Immature natural killer cell (primary cell): ENCODE results near the gene CDH23. TPM values are rescaled to one million over a fixed set of nuclear protein-coding genes. Genes with fewer than 3 reads are reported as not detected.
A peak's percentile ranks its signal among the peaks of the same experiment; 100 is the strongest.

ENCODE experiments used
- DNase-seq, 3 donors: peaks; one replicate each; pipeline ENCODE4 v3.0.0; 2022; ENCODE audit warnings: mixed read lengths in 1 of 3
- H3K27ac Mint-ChIP-seq, 6 donors: one replicate each; pipeline ENCODE4 v1.8.0; 2020; ENCODE audit warnings: mixed read lengths in 6 of 6, mild to moderate bottlenecking in 5 of 6, inconsistent platforms in 4 of 6, moderate library complexity in 3 of 6
- H3K27me3 Mint-ChIP-seq, 3 donors: one replicate each; pipeline ENCODE4 v1.8.0; 2020 to 2021; ENCODE audit warnings: low read depth in 3 of 3, mild to moderate bottlenecking in 3 of 3, mixed read lengths in 3 of 3, moderate library complexity in 3 of 3, inconsistent platforms in 1 of 3
- H3K36me3 Mint-ChIP-seq, 3 donors: one replicate each; pipeline ENCODE4 v1.8.0; 2020; ENCODE audit warnings: mixed read lengths in 3 of 3, inconsistent platforms in 2 of 3, mild to moderate bottlenecking in 2 of 3
- H3K4me1 Mint-ChIP-seq, 2 donors: one replicate each; pipeline ENCODE4 v1.8.0; 2020; ENCODE audit warnings: inconsistent platforms in 2 of 2, mild to moderate bottlenecking in 2 of 2, mixed read lengths in 2 of 2, moderate library complexity in 1 of 2
- H3K4me3 Mint-ChIP-seq, 5 donors: one replicate each; pipeline ENCODE4 v1.8.0; 2020; ENCODE audit warnings: mild to moderate bottlenecking in 5 of 5, mixed read lengths in 5 of 5, inconsistent platforms in 3 of 5, moderate library complexity in 3 of 5
- H3K9me3 Mint-ChIP-seq, 6 donors: one replicate each; pipeline ENCODE4 v1.8.0; 2020; ENCODE audit warnings: mild to moderate bottlenecking in 6 of 6, mixed read lengths in 6 of 6, inconsistent platforms in 4 of 6, moderate library complexity in 3 of 6
- polyA plus RNA-seq, 3 donors: library from polyadenylated mRNA; unstranded; fragments of 300-500 nt; fragmentation: Illumina TruSeq; gene quantifications; one replicate each; pipeline ENCODE4 v1.2.3, GENCODE V29; 2021

CDH23 gene
- polyA plus RNA-seq, 3 donors from 2014 or later: 0.47 to 0.59 TPM; not detected in 1

DNA sequence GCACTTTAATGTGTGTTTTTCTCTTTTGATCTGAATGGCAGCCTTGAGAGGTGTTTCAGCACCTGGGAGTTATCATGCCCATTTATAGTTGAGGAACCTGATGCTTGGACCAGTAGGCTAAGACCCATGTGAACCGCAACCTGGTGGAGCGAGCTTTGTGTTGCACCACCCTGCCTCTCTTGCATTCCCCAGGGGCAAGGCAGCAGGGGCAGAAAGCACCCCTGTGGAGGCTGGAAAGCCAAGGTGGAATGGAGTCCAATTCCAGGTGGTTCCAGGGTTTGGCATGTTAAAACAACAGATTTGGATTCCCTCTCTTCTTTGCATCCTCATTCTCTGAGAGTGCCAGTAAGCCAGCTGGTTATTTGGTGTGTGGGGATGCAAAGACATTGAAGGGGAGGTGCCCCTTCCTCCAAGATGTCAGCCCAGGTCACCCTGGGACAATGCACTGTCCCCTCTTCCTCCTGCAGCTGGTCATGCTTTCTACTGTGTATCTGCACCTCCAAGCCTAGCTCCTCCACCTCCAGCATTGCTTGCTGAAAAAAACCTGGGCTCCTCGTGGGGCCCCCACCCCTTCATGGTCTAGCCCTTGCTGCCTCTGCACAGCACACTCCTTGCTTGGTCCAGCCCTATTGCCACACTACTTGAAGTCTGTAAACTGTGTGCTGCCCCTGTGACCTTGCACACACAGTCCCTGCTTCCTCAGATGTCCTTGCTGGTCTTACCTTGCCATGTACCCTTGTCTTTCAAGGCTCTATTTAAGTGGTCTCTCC lies 5.6 kb upstream of the CDH23 start:
- H3K36me3 Mint-ChIP-seq: no peaks in the 10 kb centered on the region
- H3K27me3 Mint-ChIP-seq: peaks cover 2 to 14% (median 9%) of the 10 kb centered on the region in 3 donors
- H3K4me1 Mint-ChIP-seq: peaks cover 2 to 7% of the 10 kb centered on the region in 2 donors
- no peak overlapping the region for H3K4me3 Mint-ChIP-seq
- DNase-seq: no peak
- no peaks in the 10 kb centered on the region for H3K9me3 Mint-ChIP-seq
- H3K27ac Mint-ChIP-seq: no peak overlapping the region

- peaks cover 2 to 7% of the 10 kb centered on the region in 2 donors for H3K4me1 Mint-ChIP-seq
Measured at GRCh38 chr10:71391701-71392100, 5.0 kb upstream of the CDH23 start.

DNA sequence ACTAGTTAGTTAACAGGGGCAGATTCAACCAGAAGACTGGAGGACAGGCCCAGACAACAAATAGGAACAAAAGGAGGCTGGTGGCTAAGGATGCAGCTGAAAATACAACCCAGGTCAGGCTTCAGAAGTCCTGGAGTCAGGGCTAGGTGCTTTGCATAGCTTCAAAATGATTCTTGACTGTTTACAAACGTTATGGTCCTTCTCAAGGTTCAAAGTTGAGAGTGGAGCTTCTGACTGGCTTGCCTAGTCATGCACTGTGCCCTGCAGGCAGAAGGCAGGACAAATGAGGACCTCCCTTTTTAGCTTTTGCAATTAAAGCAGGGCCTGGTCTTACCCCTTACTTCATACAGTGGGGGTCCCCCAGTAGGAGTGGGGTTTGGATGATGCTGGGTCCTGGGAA lies 4.4 kb upstream of the CDH23 start:
- H3K4me3 Mint-ChIP-seq: no peak overlapping the region
- no peak for DNase-seq
- H3K27ac Mint-ChIP-seq: no peak overlapping the region
- no peaks in the 10 kb centered on the region for H3K9me3 Mint-ChIP-seq
- peaks cover 2 to 15% (median 9%) of the 10 kb centered on the region in 3 donors for H3K27me3 Mint-ChIP-seq
- H3K36me3 Mint-ChIP-seq: no peaks in the 10 kb centered on the region
- peaks cover 2 to 7% of the 10 kb centered on the region in 2 donors for H3K4me1 Mint-ChIP-seq

More at GRCh38 chr10:71391701-71392100, 5.0 kb upstream of the CDH23 start:
- Mint-ChIP-seq H3K36me3 (no peaks in the 10 kb centered on the region), H3K27ac (no peak overlapping the region), H3K27me3 (peaks cover 2 to 15% (median 9%) of the 10 kb centered on the region in 3 donors), H3K4me3 (no peak overlapping the region), H3K9me3 (no peaks in the 10 kb centered on the region)
- DNase-seq: no peak

DNA sequence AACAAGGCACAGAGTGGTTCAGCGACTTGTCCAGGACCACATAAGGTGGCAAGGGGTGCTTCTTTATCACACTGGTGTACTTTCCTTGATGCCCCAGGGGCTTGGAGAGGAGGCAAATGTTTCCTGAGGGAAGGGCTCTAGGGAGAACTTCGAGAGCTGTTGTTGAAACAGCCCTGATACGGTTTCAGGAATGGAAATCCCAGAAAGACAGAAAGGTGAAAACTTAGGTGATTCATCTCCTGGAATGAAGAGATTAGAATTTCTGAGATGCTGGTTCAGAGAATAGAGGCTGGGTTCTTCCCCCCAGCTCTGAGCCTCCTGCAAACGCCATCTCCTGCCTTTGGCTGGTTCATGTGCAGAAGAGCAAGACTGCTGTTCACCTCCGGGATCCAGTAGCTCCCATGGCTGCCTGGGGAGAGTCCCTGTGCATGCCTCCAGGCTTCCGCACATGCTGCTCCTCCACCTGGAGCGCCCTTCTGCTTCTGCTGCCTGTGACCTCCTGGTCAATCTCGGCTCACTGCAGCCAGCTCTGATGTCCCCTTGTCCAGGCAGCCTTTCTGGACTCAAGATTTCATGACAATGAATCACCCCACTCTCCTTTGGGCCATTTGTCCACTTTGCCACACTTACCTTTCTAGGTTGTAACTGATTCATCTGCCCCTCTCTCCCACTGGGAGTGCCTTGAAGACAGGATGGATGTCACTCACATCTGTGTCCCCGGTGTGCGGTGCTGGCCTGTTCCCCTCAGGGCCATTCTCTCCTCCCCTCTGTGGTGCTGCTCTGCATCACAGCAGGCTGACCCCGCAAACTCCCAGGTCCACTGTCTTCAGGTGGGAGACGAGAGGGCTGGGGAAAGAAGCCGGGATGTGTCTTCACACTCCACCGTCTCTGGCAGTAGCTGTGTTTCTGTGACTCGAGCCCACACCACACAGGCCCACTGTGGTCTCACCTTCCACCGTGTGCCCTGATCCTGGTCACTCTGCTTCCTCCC lies 3.6 kb upstream of the CDH23 start:
- Mint-ChIP-seq H3K27ac (no peak overlapping the region), H3K27me3 (peaks cover 5 to 15% (median 13%) of the 10 kb centered on the region in 3 donors), H3K4me3 (no peak overlapping the region)

DNA sequence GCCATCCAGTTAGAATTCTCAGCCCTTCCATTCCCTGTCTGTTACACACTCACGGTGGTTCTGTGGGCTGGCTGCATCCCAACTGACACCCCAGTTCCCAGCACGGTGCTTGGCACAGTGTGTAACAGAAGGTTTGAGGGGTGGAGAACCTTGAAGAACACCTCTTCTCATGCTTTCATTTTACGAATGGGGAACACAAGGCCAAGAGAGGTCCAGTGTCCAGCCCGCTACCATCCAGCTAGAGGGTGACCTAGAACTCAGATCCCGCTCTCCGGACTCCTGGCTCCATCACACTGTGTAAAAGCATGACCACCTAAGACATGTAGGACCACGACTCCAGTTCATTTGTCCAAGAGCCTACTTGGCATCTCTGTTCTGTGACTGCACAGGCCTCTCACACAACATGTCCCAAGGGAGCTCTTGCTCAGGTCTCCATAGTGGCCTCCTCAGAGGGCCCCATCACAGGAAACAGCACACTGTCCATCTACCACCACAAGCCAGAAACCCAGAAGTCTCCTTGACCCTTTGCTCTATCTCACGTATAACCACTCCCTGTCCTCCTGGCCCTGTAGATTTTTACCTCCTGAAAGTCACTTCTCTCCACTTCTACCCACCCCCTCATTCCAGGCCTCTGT lies 2.8 kb upstream of the CDH23 start:
- DNase-seq: no peak
- H3K27ac Mint-ChIP-seq: peak overlapping the region in 1 of 6 donors; percentile 38
- H3K36me3 Mint-ChIP-seq: no peaks in the 10 kb centered on the region
- peaks cover 9 to 18% (median 13%) of the 10 kb centered on the region in 3 donors for H3K27me3 Mint-ChIP-seq
- H3K4me3 Mint-ChIP-seq: peak overlapping the region in 1 of 5 donors; percentile 26
- H3K9me3 Mint-ChIP-seq: no peaks in the 10 kb centered on the region
- H3K4me1 Mint-ChIP-seq: peaks cover 5 to 7% of the 10 kb centered on the region in 2 donors

More for the DNA sequence above, 3.6 kb upstream of the CDH23 start:
- DNase-seq: no peak
- Mint-ChIP-seq H3K36me3 (no peaks in the 10 kb centered on the region), H3K9me3 (no peaks in the 10 kb centered on the region), H3K4me1 (peaks cover 5 to 7% of the 10 kb centered on the region in 2 donors)

DNA sequence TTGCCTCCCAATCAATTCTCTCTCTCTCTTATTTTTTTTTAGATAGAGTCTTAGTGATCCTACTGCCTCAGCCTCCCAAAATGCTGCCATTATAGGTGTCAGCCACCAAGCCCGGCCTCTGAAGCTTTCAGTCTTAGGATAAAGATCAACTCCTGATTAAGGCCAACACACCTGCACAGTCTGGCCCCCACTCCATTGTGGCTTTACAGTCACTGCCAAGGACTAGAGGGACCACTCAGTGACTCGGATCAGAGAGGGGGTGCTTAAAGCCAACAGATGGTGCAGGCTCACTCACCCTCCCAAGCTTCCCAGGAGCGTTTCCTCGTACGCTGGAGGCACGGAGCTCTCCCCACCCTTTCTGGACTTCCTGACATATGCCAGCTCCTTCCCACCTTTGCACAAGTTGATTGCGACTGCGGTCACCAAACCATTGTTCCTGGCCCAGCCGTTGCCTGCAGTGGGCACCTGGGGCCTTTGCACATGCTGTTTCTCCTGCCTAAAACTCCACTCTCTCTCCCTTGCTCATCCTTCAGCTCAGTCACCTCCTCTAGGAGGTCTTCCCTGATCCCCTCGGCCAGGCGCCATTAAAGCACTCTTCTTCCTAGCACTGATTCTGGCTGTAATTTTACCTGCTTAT lies 1.7 kb upstream of the CDH23 start:
- no peak overlapping the region for H3K27ac Mint-ChIP-seq
- H3K9me3 Mint-ChIP-seq: no peaks in the 10 kb centered on the region
- H3K4me3 Mint-ChIP-seq: peak overlapping the region in 2 of 5 donors; percentile 50 to 64
- no peak for DNase-seq
- peaks cover 13 to 24% (median 15%) of the 10 kb centered on the region in 3 donors for H3K27me3 Mint-ChIP-seq
- no peaks in the 10 kb centered on the region for H3K36me3 Mint-ChIP-seq
- H3K4me1 Mint-ChIP-seq: peaks cover 5 to 7% of the 10 kb centered on the region in 2 donors

- no peaks in the 10 kb centered on the region for H3K9me3 Mint-ChIP-seq
- H3K4me3 Mint-ChIP-seq: peak overlapping the region; percentile 40 to 76 (median 64)
- peaks cover 11 to 26% (median 15%) of the 10 kb centered on the region in 3 donors for H3K27me3 Mint-ChIP-seq
- peaks cover 5 to 7% of the 10 kb centered on the region in 2 donors for H3K4me1 Mint-ChIP-seq
- no peak for DNase-seq
- no peaks in the 10 kb centered on the region for H3K36me3 Mint-ChIP-seq
- H3K27ac Mint-ChIP-seq: no peak overlapping the region
Measured at GRCh38 chr10:71395621-71396020, 1.1 kb upstream of the CDH23 start.

GRCh38 chr10:71396084-71396710 lies 523 bp upstream of the CDH23 start:
- Mint-ChIP-seq H3K36me3 (no peaks in the 10 kb centered on the region), H3K27ac (no peak overlapping the region), H3K4me3 (peak overlapping the region; percentile 52 to 76 (median 64)), H3K9me3 (no peaks in the 10 kb centered on the region), H3K4me1 (peaks cover 5 to 7% of the 10 kb centered on the region in 2 donors), H3K27me3 (peaks cover 11 to 26% (median 15%) of the 10 kb centered on the region in 3 donors)
- peak; percentile 24 to 29 (median 28) for DNase-seq

GRCh38 chr10:71397296-71398212 lies 834 bp downstream of the CDH23 start:
- peak overlapping the region in 4 of 5 donors; percentile 36 to 63 (median 52) for H3K4me3 Mint-ChIP-seq
- H3K27ac Mint-ChIP-seq: no peak overlapping the region
- H3K27me3 Mint-ChIP-seq: peaks cover 11 to 27% (median 15%) of the 10 kb centered on the region in 3 donors

GRCh38 chr10:71398976-71399375 lies 2.3 kb downstream of the CDH23 start:
- Mint-ChIP-seq H3K27ac (no peak overlapping the region), H3K27me3 (peaks cover 11 to 21% (median 13%) of the 10 kb centered on the region in 3 donors), H3K4me3 (no peak overlapping the region)

More at GRCh38 chr10:71397296-71398212, 834 bp downstream of the CDH23 start:
- Mint-ChIP-seq H3K36me3 (no peaks in the 10 kb centered on the region), H3K4me1 (peaks cover 5 to 7% of the 10 kb centered on the region in 2 donors), H3K9me3 (no peaks in the 10 kb centered on the region)
- no peak for DNase-seq

DNA sequence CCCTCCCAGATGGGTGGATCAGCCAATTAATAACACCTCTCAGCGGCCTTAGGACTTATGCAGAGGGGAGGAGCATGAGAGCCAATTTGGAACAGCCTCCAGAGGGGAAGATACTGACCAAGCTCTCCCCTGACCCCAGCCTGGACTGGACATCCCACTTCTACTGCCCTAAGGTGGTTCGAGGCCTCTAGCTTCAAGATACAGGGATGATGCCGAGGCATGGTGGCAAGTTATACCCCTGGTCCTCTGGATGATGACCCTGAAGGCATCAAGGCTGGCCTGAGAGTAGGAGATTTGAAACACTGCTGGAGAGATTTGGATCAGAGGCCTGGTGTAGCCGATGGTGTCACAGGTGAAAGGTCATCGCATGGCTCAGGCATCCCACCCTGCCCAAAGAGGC lies 3.2 kb downstream of the CDH23 start:
- peaks cover 11 to 21% (median 13%) of the 10 kb centered on the region in 3 donors for H3K27me3 Mint-ChIP-seq
- H3K27ac Mint-ChIP-seq: no peak overlapping the region

More at GRCh38 chr10:71398976-71399375, 2.3 kb downstream of the CDH23 start:
- no peaks in the 10 kb centered on the region for H3K9me3 Mint-ChIP-seq
- H3K36me3 Mint-ChIP-seq: no peaks in the 10 kb centered on the region
- H3K4me1 Mint-ChIP-seq: peaks cover 5 to 7% of the 10 kb centered on the region in 2 donors
- DNase-seq: no peak

GRCh38 chr10:71401056-71401455 lies 4.3 kb downstream of the CDH23 start:
- Mint-ChIP-seq H3K4me1 (peaks cover under 1 to 2% of the 10 kb centered on the region in 2 donors), H3K9me3 (no peaks in the 10 kb centered on the region), H3K27ac (no peak overlapping the region), H3K27me3 (peaks cover 9 to 23% (median 11%) of the 10 kb centered on the region in 3 donors), H3K36me3 (no peaks in the 10 kb centered on the region), H3K4me3 (no peak overlapping the region)
- DNase-seq: no peak

More for the DNA sequence above, 3.2 kb downstream of the CDH23 start:
- Mint-ChIP-seq H3K36me3 (no peaks in the 10 kb centered on the region), H3K4me1 (peaks cover 5 to 7% of the 10 kb centered on the region in 2 donors), H3K4me3 (no peak overlapping the region), H3K9me3 (no peaks in the 10 kb centered on the region)
- no peak for DNase-seq
